H1 (cell line): Measurements from ENCODE around the gene RPL32.

Experiments
- BACH1 ChIP-seq: IDR thresholded peaks from 2 replicates; pipeline ENCODE4 v1.6.1; 2012; ENCODE audit warnings: low read length, improper control_type of control experiment
- CHD1 ChIP-seq: IDR thresholded peaks from 2 replicates; pipeline ENCODE4 v1.6.1; 2012; ENCODE audit warnings: low read depth, low read length, improper control_type of control experiment
- MAX ChIP-seq: IDR thresholded peaks from 2 replicates; pipeline ENCODE4 v1.6.1; 2012; ENCODE audit warnings: inconsistent platforms
- NRF1 ChIP-seq: IDR thresholded peaks from 2 replicates; pipeline ENCODE4 v1.6.1; 2011; ENCODE audit warnings: mild to moderate bottlenecking, low read depth, low read length, improper control_type of control experiment
- POLR2A ChIP-seq, 2 experiments: IDR thresholded peaks; 1 replicate in 1 of 2; 2 replicates in 1 of 2; pipeline ENCODE4 v1.6.1; 2011; ENCODE audit warnings: low read depth in 2 of 2, low read length in 2 of 2, mild to moderate bottlenecking in 2 of 2; ENCODE audit errors: control extremely low read depth in 1 of 2
- SIRT6 ChIP-seq: IDR thresholded peaks from one replicate; pipeline ENCODE4 v1.7.1; 2012; ENCODE audit warnings: low read length, inconsistent platforms
- SP1 ChIP-seq: IDR thresholded peaks from 2 replicates; pipeline ENCODE4 v1.6.1; 2011; ENCODE audit warnings: low read depth, low read length
- SRF ChIP-seq: IDR thresholded peaks from 2 replicates; pipeline ENCODE4 v1.6.1; 2011; ENCODE audit warnings: mild to moderate bottlenecking, low read depth, low read length, moderate library complexity
- SUZ12 ChIP-seq: fragments of 200-600 bp; sonication (generic); IDR thresholded peaks from 2 replicates; pipeline ENCODE4 v1.6.1; 2012; ENCODE audit warnings: mild to moderate bottlenecking, inconsistent platforms, low read length, moderate library complexity, mixed read lengths
- TAF1 ChIP-seq: IDR thresholded peaks from 2 replicates; pipeline ENCODE4 v1.6.1; 2011; ENCODE audit warnings: mild to moderate bottlenecking, low read depth, low read length
- YY1 ChIP-seq: IDR thresholded peaks from 2 replicates; pipeline ENCODE4 v1.6.1; 2011; ENCODE audit warnings: low read depth, mild to moderate bottlenecking, low read length
- TF ChIP-seq, protein P1 (sequence below), 3 experiments: IDR thresholded peaks; 1 replicate in 2 of 3; 2 replicates in 1 of 3; pipeline versions ENCODE4 v1.5.1 to v1.6.1; 2011; ENCODE audit warnings: low read length in 3 of 3, mild to moderate bottlenecking in 3 of 3, inconsistent platforms in 2 of 3, low read depth in 1 of 3, moderate library complexity in 1 of 3; ENCODE audit not compliant: insufficient read depth in 1 of 3; ENCODE audit errors: control extremely low read depth in 1 of 3

DNA sequence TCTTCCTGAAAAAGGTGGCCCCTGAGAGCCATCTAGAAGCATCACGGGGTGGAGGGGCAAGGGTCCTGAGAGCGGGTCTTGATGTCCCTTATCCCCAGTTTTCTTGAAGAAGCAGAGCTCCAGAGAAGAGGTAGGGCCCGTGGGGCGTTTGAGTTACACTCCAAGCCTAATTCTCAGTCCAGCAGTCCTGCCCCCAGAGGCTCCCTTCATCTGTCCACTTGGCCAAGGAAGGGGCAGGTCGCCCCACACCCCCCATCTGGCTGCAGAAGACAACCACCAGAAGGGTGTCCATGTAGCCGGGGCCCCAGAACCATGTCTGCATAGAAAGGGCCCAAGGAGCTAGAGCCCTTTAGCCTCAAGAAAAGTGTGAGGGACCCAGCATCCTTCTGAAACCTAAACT is 25.5 kb upstream of the RPL32 start:
- TF ChIP-seq SP1 (no peak), YY1 (no peak), SRF (no peak), POLR2A (IDR thresholded peaks at IDR 0.05; ENCODE audit: control extremely low read depth in 1 of 2, low read depth in 2 of 2, low read length in 2 of 2) (no peak), SUZ12 (no peak), CHD1 (no peak), MAX (no peak), TAF1 (no peak), SIRT6 (no peak), BACH1 (no peak), NRF1 (no peak)
- TF ChIP-seq, protein P1, sequence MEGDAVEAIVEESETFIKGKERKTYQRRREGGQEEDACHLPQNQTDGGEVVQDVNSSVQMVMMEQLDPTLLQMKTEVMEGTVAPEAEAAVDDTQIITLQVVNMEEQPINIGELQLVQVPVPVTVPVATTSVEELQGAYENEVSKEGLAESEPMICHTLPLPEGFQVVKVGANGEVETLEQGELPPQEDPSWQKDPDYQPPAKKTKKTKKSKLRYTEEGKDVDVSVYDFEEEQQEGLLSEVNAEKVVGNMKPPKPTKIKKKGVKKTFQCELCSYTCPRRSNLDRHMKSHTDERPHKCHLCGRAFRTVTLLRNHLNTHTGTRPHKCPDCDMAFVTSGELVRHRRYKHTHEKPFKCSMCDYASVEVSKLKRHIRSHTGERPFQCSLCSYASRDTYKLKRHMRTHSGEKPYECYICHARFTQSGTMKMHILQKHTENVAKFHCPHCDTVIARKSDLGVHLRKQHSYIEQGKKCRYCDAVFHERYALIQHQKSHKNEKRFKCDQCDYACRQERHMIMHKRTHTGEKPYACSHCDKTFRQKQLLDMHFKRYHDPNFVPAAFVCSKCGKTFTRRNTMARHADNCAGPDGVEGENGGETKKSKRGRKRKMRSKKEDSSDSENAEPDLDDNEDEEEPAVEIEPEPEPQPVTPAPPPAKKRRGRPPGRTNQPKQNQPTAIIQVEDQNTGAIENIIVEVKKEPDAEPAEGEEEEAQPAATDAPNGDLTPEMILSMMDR (IDR thresholded peaks at IDR 0.05; ENCODE audit: control extremely low read depth in 1 of 3, insufficient read depth in 1 of 3, low read depth in 1 of 3, low read length in 3 of 3), result no peak
